Endothelial cell of umbilical vein (primary cell): Measurements from ENCODE around the gene GDF3. TPM values are rescaled to one million over a fixed set of nuclear protein-coding genes. Genes with fewer than 3 reads are reported as not detected.

Experiments used
- BruUV-seq: library from RNA; stranded (reverse); fragments of 400-500 nt; replicated peaks from 2 replicates; lab custom pipeline; 2021; lab: Mats Ljungman, UMichigan
- CTCF ChIA-PET: fragments of 300-600, 350-600 bp; sonication (Branson Sonifier 250); formaldehyde crosslinking; loops from one replicate; lab custom pipeline; 2021; ENCODE audit warnings: antibody characterized with exemption, inconsistent platforms; lab: Charles Lee
- POLR2A ChIA-PET: fragments of 300-600, 350-600 bp; sonication (Branson Sonifier 250); formaldehyde crosslinking; loops from one replicate; lab custom pipeline; 2021; ENCODE audit warnings: antibody characterized with exemption, inconsistent platforms; lab: Charles Lee
- DNase-seq: peaks from one replicate; pipeline ENCODE4 v3.0.0-alpha.2; 2011; ENCODE audit warnings: low read depth, low spot score
- FAIRE-seq: peaks from 2 replicates; lab custom pipeline; 2011; peaks lifted over from hg19 to GRCh38; lab: Jason Lieb, UNC
- H2AFZ ChIP-seq: 2 replicates; pipeline ENCODE4 v1.6.0; 2012; ENCODE audit warnings: low read depth, low read length, control low read depth, inconsistent platforms
- H3K27ac ChIP-seq: 2 replicates; pipeline ENCODE4 v1.5.1; 2011; ENCODE audit warnings: low read depth, mild to moderate bottlenecking, control low read depth, low read length, moderate library complexity; ENCODE audit not compliant: insufficient read depth
- H3K27me3 ChIP-seq, 2 experiments: 2 replicates each; pipeline versions ENCODE4 v1.6.0 to v1.6.1; 2011; ENCODE audit warnings: low read length in 2 of 2, mixed read lengths in 1 of 2; ENCODE audit not compliant: control insufficient read depth in 2 of 2, insufficient read depth in 2 of 2
- H3K36me3 ChIP-seq, 2 experiments: 2 replicates in 1 of 2; 3 replicates in 1 of 2; pipeline ENCODE4 v1.5.1; 2011; ENCODE audit warnings: low read length in 2 of 2, mild to moderate bottlenecking in 1 of 2, moderate library complexity in 1 of 2; ENCODE audit not compliant: control insufficient read depth in 2 of 2, insufficient read depth in 2 of 2; ENCODE audit errors: extremely low read depth in 1 of 2
- H3K4me1 ChIP-seq: 3 replicates; pipeline ENCODE4 v1.5.1; 2011; ENCODE audit warnings: mild to moderate bottlenecking, low read length; ENCODE audit not compliant: control insufficient read depth, insufficient read depth; ENCODE audit errors: extremely low read depth
- H3K4me2 ChIP-seq: 2 replicates; pipeline ENCODE4 v1.6.1; 2011; ENCODE audit warnings: low read length, control low read depth, mixed read lengths; ENCODE audit not compliant: insufficient read depth
- H3K4me3 ChIP-seq, 3 experiments: fragments of 200-600 bp in 1 of 3; sonication (generic), shearing (Covaris generic) in 1 of 3; replicated peaks in 1 of 3; 2 replicates each; pipeline ENCODE4 v1.5.1; 2011 to 2016; ENCODE audit warnings: control low read depth in 3 of 3, low read length in 3 of 3, mild to moderate bottlenecking in 2 of 3, inconsistent platforms in 1 of 3, low read depth in 1 of 3, moderate library complexity in 1 of 3; ENCODE audit not compliant: insufficient read depth in 1 of 3
- H3K79me2 ChIP-seq: 2 replicates; pipeline ENCODE4 v1.6.0; 2012; ENCODE audit warnings: low read length, inconsistent platforms; ENCODE audit not compliant: control insufficient read depth, insufficient read depth
- H3K9ac ChIP-seq: replicated peaks from 2 replicates; pipeline ENCODE3; 2011; ENCODE audit warnings: low read length, control low read depth; ENCODE audit not compliant: insufficient read depth; ENCODE audit errors: extremely low read depth
- H3K9me1 ChIP-seq: replicated peaks from 3 replicates; pipeline ENCODE4 v1.6.0; 2011; ENCODE audit warnings: mild to moderate bottlenecking, low read length; ENCODE audit not compliant: control insufficient read depth, insufficient read depth; ENCODE audit errors: extremely low read depth
- H3K9me3 ChIP-seq: replicated peaks from 2 replicates; pipeline ENCODE4 v1.5.1; 2012; ENCODE audit warnings: low read length, inconsistent platforms; ENCODE audit not compliant: control insufficient read depth, insufficient read depth
- H4K20me1 ChIP-seq: replicated peaks from 2 replicates; pipeline ENCODE3; 2011; ENCODE audit warnings: mild to moderate bottlenecking, low read length; ENCODE audit not compliant: control insufficient read depth, insufficient read depth; ENCODE audit errors: extremely low read depth
- CTCF ChIP-seq, 2 donors: IDR thresholded peaks; 1 replicate in 1 of 2; 2 replicates in 1 of 2; pipeline ENCODE4 v1.5.1; 2011; ENCODE audit warnings: low read length in 2 of 2, mild to moderate bottlenecking in 2 of 2, moderate library complexity in 2 of 2, control low read depth in 1 of 2, inconsistent platforms in 1 of 2, low read depth in 1 of 2; ENCODE audit not compliant: insufficient read depth in 1 of 2; ENCODE audit errors: extremely low read depth in 1 of 2
- EZH2 ChIP-seq: IDR thresholded peaks from 2 replicates; pipeline ENCODE4 v1.6.1; 2012; ENCODE audit warnings: borderline replicate concordance, low read depth, mild to moderate bottlenecking, moderate library complexity, low read length, inconsistent platforms; ENCODE audit not compliant: severe bottlenecking
- FOS ChIP-seq: IDR thresholded peaks from 2 replicates; pipeline ENCODE4 v1.6.1; 2011; ENCODE audit warnings: mild to moderate bottlenecking, low read length, moderate library complexity, borderline replicate concordance; ENCODE audit not compliant: insufficient read depth
- GATA2 ChIP-seq: IDR thresholded peaks from 2 replicates; pipeline ENCODE4 v1.7.0; 2011; ENCODE audit warnings: low read depth, mild to moderate bottlenecking, moderate library complexity, mixed read lengths, low read length; ENCODE audit not compliant: insufficient read length, insufficient read depth
- JUN ChIP-seq: IDR thresholded peaks from 2 replicates; pipeline ENCODE4 v1.6.1; 2011; ENCODE audit warnings: borderline replicate concordance, low read depth; ENCODE audit not compliant: insufficient read length, insufficient read depth
- MYC ChIP-seq: IDR thresholded peaks from one replicate; pipeline ENCODE4 v1.6.1; 2011; ENCODE audit warnings: mild to moderate bottlenecking, low read depth, low read length
- POLR2A ChIP-seq: IDR thresholded peaks from 2 replicates; pipeline ENCODE4 v1.6.1; 2012; ENCODE audit warnings: low read depth, mild to moderate bottlenecking, control low read depth, low read length
- POLR2AphosphoS5 ChIP-seq: IDR thresholded peaks from 2 replicates; pipeline ENCODE4 v1.6.1; 2012; ENCODE audit warnings: low read depth, mild to moderate bottlenecking, control low read depth, low read length, moderate library complexity; ENCODE audit not compliant: insufficient read depth
- dilution Hi-C: fragments of 300-500 bp; cut with MboI; formaldehyde crosslinking; loops from one replicate; pipeline ENCODE4 v1.15.0; 2019; ENCODE audit warnings: low sequenced_read_pairs; ENCODE audit not compliant: extremely low pct_ligation_motif_present
- intact Hi-C: fragments of 100-400 bp; cut with micrococcal nuclease; formaldehyde crosslinking; loops from one replicate; pipeline ENCODE4 v1.10.0; 2022
- polyA plus RNA-seq, 4 experiments: library from polyadenylated mRNA; depleted of rRNA in 3 of 4; stranded (reverse) in 3 of 4; unstranded in 1 of 4; fragments of >200 nt; gene quantifications; 2 replicates each; pipeline versions ENCODE4 v1.2.1 to v1.2.3, GENCODE V29; 2011 to 2012; ENCODE audit warnings: missing spikeins in 1 of 4
- total RNA-seq: library from RNA; stranded (reverse); gene quantifications from 2 replicates; pipeline ENCODE4 v1.2.3, GENCODE V29; 2021

Gene GDF3
- total and polyA plus RNA-seq, 2 donors (not counting 3 experiments of a cell fraction or from before 2014, with no cell fraction given): 3.1 to 5.0 TPM

GRCh38 chr12:7642876-7643309 lies 52.7 kb downstream of the GDF3 start:
- H3K79me2 ChIP-seq: no peaks in the 10 kb centered on the region
- dilution Hi-C loops: no loop called here
- no peak overlapping the region for H2AFZ ChIP-seq
- H3K4me1 ChIP-seq: no peaks in the 10 kb centered on the region
- peaks cover 0 to 3% of the 10 kb centered on the region in 2 experiments for H3K27me3 ChIP-seq
- no peak overlapping the region for H3K4me3 ChIP-seq
- intact Hi-C loops: no loop called here
- DNase-seq: peak; percentile 3
- H4K20me1 ChIP-seq: no peaks in the 10 kb centered on the region
- no peak overlapping the region for H3K9ac ChIP-seq
- H3K27ac ChIP-seq: no peak overlapping the region
- H3K9me3 ChIP-seq: no peaks in the 10 kb centered on the region
- H3K4me2 ChIP-seq: no peak overlapping the region
- TF ChIP-seq CTCF (IDR thresholded peaks at IDR 0.05; ENCODE audit: extremely low read depth in 1 of 2, insufficient read depth in 1 of 2, low read depth in 1 of 2, low read length in 2 of 2) (peak; percentile 36 to 38), MYC (no peak)
- H3K36me3 ChIP-seq: no peaks in the 10 kb centered on the region
- ChIA-PET CTCF (interaction anchor here (0.7 to 3.9 kb wide), 12 partner anchors 8 to 501 kb away, joined by 3 to 59 read pairs (median 4); partner anchors contain the start of gene GDF3), POLR2A (no interaction called here)
- no peak for FAIRE-seq
- H3K9me1 ChIP-seq: no peaks in the 10 kb centered on the region
- BruUV-seq: no TSS peak

- H3K36me3 ChIP-seq: no peaks in the 10 kb centered on the region
- POLR2A ChIA-PET: no interaction called here
- peaks cover 1 to 3% of the 10 kb centered on the region in 2 experiments for H3K27me3 ChIP-seq
- no peak overlapping the region for H3K4me2 ChIP-seq
- H2AFZ ChIP-seq: no peak overlapping the region
- no peaks in the 10 kb centered on the region for H4K20me1 ChIP-seq
- TF ChIP-seq EZH2: no peak
- no peak for TF ChIP-seq POLR2AphosphoS5
- no peak for TF ChIP-seq POLR2A
- TF ChIP-seq FOS: no peak
- no peak for TF ChIP-seq MYC
- no peak for TF ChIP-seq GATA2
- no peak for TF ChIP-seq JUN
- DNase-seq (no peak), FAIRE-seq (no peak)
- no peak overlapping the region for H3K9ac ChIP-seq
- H3K9me3 ChIP-seq: no peaks in the 10 kb centered on the region
- H3K4me3 ChIP-seq: no peak overlapping the region
- H3K9me1 ChIP-seq: no peaks in the 10 kb centered on the region
- H3K27ac ChIP-seq: no peak overlapping the region
- dilution Hi-C loops: no loop called here
- BruUV-seq: no TSS peak
- CTCF ChIA-PET: interaction anchor here (0.6 to 3.9 kb wide), 14 partner anchors 8 to 598 kb away, joined by 3 to 59 read pairs (median 4); partner anchors contain the start of gene GDF3
- no peaks in the 10 kb centered on the region for H3K4me1 ChIP-seq
- H3K79me2 ChIP-seq: no peaks in the 10 kb centered on the region
- intact Hi-C loops: no loop called here
Observed at GRCh38 chr12:7642287-7642686, 53.3 kb downstream of the GDF3 start.
